ENCODE results near the gene WBP1L.
A peak's percentile ranks its signal among the peaks of the same experiment; 100 is the strongest.
"Not testable (repeated sequence)": the region's sequence is repeated elsewhere in the genome, so short reads cannot be mapped to it uniquely, and the experiment has no call there.

WBP1L gene

GRCh38 chr10:102726274-102726673 is 17.5 kb upstream of the WBP1L start:
- no peak for DNase-seq

GRCh38 chr10:102727037-102727818 is 16.5 kb upstream of the WBP1L start:
- no peak for DNase-seq

GRCh38 chr10:102729029-102730026 is 14.4 kb upstream of the WBP1L start:
- peak; percentile 50 for DNase-seq

GRCh38 chr10:102731222-102731800 is 12.4 kb upstream of the WBP1L start:
- DNase-seq = no peak

GRCh38 chr10:102732661-102733060 is 11.1 kb upstream of the WBP1L start:
- no peak for DNase-seq

GRCh38 chr10:102735065-102735562 is 8.6 kb upstream of the WBP1L start:
- no peak for DNase-seq

- DNase-seq = no peak
Observed at GRCh38 chr10:102738692-102739121, 5.0 kb upstream of the WBP1L start.

- no peak for DNase-seq
Observed at GRCh38 chr10:102740229-102740628, 3.5 kb upstream of the WBP1L start.

GRCh38 chr10:102741726-102742237 is 2.0 kb upstream of the WBP1L start:
- no peak for DNase-seq

GRCh38 chr10:102742313-102742712 is 1.4 kb upstream of the WBP1L start:
- not testable (repeated sequence) for DNase-seq

GRCh38 chr10:102743078-102743587 is 615 bp upstream of the WBP1L start:
- no peak for DNase-seq

- no peak for DNase-seq
Observed at GRCh38 chr10:102744374-102745051, 765 bp downstream of the WBP1L start.

GRCh38 chr10:102745157-102745556 is 1.4 kb downstream of the WBP1L start:
- DNase-seq = no peak

GRCh38 chr10:102752266-102752930 is 8.7 kb downstream of the WBP1L start:
- DNase-seq = no peak

- DNase-seq = no peak
Observed at GRCh38 chr10:102752934-102753664, 9.4 kb downstream of the WBP1L start.

GRCh38 chr10:102753718-102754117 is 10.0 kb downstream of the WBP1L start:
- DNase-seq = no peak

- no peak for DNase-seq
Observed at GRCh38 chr10:102757323-102757722, 13.6 kb downstream of the WBP1L start.

GRCh38 chr10:102758240-102758932 is 14.6 kb downstream of the WBP1L start:
- DNase-seq = no peak

GRCh38 chr10:102758933-102759262 is 15.2 kb downstream of the WBP1L start:
- DNase-seq = not testable (repeated sequence)
